ENCODE measurements around the gene ORC3.

DNA sequence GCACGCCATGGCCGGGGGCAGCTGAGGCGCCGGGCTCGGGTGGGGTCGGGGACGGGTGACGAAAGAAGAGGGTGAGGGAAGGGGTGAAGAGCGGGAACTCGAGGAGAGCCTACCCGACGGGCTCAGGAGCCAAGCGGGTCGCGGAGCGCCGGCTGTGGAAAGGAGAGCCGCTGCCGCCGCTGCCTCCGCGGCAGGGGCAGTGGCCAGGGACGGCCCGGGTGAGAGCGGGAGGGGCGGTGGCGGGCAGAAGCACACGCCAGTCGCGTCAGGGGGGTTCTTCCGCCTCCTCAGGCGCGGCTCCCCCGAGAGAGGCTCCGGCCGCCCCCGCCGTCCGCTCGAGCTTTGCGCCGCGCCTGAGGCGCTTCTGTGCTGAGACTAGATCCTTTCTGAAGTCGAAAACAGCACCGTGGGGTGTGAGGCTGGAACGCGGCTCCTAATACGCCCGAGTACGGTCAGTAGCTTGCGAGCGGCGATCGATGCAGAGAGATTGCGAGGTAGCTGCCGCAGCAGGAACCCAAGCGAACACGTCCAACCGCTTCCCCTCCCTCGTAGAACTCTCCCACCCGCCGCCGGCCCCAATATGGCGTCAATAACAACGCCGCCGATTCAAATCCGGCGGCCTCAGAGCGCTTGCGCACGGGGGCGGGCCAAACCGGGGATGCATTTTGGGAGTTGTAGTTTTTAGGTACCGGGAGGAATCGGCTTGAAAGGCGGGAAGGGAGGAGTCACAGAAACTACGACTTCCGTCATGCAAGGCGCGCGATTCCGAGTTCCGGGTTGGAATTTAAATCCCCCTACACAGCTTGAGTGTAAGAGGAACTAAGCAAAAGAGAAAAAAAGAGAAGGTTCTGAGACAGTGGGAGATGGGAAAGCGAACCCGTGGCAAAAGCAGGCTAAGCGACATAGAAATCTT, 112.0 kb downstream of the ORC3 start, which contains the start of gene AKIRIN2:
- no peak for TF ChIP-seq CTCF (IDR thresholded peaks at IDR 0.05; ENCODE audit: borderline replicate concordance, extremely low read depth, low read length, poor library complexity, severe bottlenecking)
- no peak for TF ChIP-seq EZH2 (IDR thresholded peaks at IDR 0.05; ENCODE audit: borderline replicate concordance, low read depth, low read length, severe bottlenecking)

All from DND-41 (cell line).